HL-60/S4 treated with retinoic acid at 250 ng/mL for 4 days and 3 days (cell line): ENCODE data around the gene MYOM3.
"Not testable (repeated sequence)": the region's sequence is repeated elsewhere in the genome, so short reads cannot be mapped to it uniquely, and the experiment has no call there.

ENCODE experiments used
- in situ Hi-C: fragments of 300-500 bp; cut with MboI; formaldehyde crosslinking; loops from 2 replicates; pipeline ENCODE4 v1.7.0; 2022; ENCODE audit warnings: low sequenced_read_pairs

MYOM3 gene

GRCh38 chr1:24077278-24077978 lies 34.5 kb downstream of the MYOM3 start:
- in situ Hi-C loops, result no loop called here

- in situ Hi-C loops, result no loop called here
These were observed 36.0 kb downstream of the MYOM3 start for GRCh38 chr1:24075946-24076345.

- in situ Hi-C loops, result no loop called here
These were observed 36.4 kb downstream of the MYOM3 start for GRCh38 chr1:24075590-24075854.

- in situ Hi-C loops, result no loop called here
These were observed 36.9 kb downstream of the MYOM3 start for GRCh38 chr1:24074817-24075589.

GRCh38 chr1:24074196-24074595 lies 37.7 kb downstream of the MYOM3 start:
- in situ Hi-C loops, result no loop called here

GRCh38 chr1:24071941-24072340 lies 40.0 kb downstream of the MYOM3 start:
- in situ Hi-C loops, result no loop called here

- in situ Hi-C loops, result no loop called here
These were observed 41.0 kb downstream of the MYOM3 start for GRCh38 chr1:24070821-24071393.

GRCh38 chr1:24069817-24070216 lies 42.1 kb downstream of the MYOM3 start:
- in situ Hi-C loops, result no loop called here

GRCh38 chr1:24067978-24068377 lies 44.0 kb downstream of the MYOM3 start:
- in situ Hi-C loops, result no loop called here

- in situ Hi-C loops, result no loop called here
These were observed 46.6 kb downstream of the MYOM3 start for GRCh38 chr1:24065304-24065703.

DNA sequence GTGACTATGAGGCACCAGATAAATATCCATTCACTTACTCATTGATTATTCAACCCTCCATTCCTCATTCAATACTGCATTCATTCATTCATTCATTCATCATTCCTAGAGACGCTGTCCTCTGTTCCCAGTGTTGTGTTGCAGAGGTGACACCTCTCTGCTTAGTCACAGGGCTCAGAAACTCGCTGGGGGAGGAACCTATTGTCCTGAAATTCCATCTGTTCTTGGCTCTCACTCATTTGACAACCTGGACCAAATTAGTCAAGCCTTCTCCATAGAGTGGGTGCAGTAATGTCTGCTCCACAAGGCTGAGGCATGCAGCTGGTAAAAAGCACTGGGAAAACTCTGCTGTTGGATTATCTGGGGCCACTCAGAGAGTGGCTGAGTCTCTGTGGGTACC lies 49.7 kb downstream of the MYOM3 start:
- in situ Hi-C loops, result no loop called here

DNA sequence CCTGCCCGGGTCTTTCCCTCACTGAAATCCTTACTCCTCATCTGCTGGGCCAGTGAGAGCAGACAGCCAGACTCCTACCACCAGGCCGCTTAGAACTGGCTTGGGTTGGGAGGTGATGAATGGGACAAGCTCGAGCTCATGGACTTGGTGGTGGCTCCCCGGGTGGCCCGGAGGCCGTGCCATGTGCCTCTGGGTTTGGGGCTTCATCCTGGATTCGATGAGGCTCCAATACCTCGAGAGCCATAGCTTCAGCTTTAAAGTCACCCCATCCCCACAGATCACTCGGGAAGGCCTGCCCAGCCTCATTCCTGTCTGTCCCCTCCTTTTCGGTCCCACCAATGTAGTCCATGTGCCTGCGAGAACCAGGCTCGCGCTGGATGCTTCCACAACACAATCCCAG lies 51.5 kb downstream of the MYOM3 start:
- in situ Hi-C loops, result no loop called here

DNA sequence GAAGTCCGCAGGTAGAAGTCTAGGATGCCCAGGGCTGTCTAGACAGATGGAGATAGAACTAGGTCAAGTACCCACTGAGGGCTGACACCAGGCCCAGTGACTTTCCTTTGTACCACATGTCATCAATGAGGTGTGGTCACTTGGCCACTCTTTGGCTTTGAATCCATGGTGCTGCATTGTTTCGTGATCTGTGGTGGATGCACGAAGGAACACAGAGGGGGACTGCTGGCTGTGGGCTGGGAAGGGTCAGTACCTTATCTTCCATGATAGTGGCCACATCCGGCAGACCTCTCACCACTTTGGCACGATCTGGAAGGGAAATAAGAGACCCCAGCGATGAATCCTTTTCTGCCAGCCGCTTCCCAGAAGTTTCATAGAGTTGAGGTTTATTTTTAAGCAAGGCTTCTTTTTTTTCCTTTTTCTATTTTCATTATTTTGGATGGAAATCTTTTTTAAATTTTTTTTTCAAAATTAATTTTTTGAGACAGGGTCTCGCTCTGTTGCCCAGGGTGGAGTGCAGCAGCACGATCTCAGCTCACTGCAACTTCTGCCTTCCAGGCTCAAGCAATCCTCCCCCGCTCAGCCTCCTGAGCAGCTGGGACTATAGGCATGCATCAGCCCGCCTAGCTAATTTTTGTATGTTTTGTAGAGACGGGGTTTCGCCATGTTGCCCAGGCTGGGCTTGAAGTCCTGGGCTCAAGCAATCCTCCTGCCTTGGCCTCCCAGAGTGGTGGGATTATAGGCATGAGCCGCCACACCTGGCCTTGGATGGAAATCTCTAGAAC lies 53.1 kb downstream of the MYOM3 start:
- in situ Hi-C loops, result no loop called here

DNA sequence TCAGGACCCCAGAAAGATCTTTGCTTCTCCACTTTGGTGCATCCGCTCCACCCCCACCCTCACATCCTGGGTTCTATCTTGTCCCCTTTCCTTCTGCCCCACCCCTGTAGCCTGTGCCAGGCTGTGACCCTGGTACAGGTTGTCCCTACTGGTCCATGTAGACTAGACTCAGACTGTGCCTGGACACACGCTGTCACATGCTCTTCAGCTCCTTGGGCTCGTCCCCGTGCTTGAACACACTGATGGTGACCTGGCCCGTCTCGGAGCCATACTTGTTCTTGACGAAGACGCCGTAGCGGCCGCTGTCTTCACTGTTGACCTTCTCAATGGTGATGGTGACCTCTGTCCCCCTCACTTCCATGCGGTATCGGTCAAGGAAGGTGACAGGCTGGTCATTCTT lies 54.8 kb downstream of the MYOM3 start:
- in situ Hi-C loops, result no loop called here

DNA sequence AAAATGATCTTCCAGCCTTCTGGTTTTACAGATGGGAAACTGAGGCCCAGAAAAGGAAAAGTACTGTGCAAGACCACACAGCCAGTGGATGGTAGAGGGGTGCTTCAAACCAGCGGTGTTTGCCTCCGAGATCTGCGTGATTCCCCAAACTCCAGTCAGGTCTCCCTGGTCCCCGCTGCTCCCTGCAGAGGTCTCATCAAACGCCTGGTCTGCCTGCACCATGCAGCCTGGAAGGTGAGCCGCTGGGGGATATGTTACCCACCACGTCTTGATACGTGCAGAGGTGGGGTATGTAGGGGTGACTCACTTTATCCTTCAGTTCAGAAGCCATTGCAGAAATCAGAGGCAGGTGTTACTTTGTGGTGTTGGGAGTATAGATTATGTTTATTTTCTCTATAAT lies 56.3 kb downstream of the MYOM3 start:
- in situ Hi-C loops, result no loop called here

- in situ Hi-C loops, result no loop called here
These were observed 59.7 kb downstream of the MYOM3 start for GRCh38 chr1:24052220-24052619.

DNA sequence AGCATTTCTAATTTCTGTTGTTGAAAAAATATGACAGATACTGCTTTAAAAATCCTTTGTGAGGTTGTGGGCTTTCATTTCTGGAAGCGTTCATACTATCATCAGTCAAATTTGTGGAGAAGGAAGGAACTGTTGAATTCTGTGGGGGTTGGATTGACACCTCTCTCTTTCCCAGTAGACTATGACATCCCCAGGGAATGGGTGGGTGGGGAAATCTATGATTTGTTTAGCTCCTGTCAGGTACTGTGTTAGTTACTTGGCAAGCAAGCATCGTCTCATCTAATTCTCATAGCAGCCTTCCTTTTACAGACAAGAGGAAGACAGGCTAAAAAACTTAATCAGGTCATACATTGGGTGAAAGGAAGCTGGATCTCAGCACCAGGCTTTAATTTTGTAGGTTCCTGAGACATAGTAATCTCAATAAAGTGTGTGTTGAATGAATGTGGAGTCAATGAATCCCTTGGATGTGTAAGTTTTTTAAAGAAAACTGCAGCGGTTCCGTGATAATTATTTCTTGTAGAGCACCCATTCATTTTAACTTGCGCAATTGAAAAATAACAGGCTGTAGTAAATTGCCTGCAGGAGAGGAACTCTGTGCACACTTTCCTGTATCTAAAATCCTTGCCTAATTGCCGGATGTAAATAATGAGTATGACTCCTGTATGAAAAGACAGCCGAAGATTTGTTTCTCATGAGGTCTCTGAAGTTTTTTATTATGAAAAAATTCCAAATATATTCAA lies 60.6 kb downstream of the MYOM3 start:
- in situ Hi-C loops, result no loop called here

DNA sequence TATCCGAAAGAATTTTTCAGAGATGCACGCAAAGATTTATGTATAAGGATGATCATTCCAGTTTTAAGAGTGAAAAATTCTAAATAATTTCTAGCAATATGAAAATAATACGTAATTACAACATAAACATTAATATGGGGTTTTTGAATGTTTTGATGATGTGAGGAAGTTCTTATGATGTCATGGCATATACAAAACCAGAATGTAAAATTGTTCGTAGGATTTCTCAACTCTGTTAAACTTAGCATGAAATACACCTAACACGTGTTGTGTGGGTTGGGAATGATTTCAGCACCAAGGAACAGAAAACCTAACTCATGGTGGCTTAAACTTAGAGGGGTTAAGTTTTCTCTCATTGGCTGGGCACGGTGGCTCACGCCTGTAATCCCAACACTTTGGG lies 62.2 kb downstream of the MYOM3 start:
- in situ Hi-C loops, result no loop called here

GRCh38 chr1:24048894-24049293 lies 63.0 kb downstream of the MYOM3 start:
- in situ Hi-C loops, result not testable (repeated sequence)

- in situ Hi-C loops, result no loop called here
These were observed 63.6 kb downstream of the MYOM3 start for GRCh38 chr1:24048205-24048869.

GRCh38 chr1:24047110-24047477 lies 64.8 kb downstream of the MYOM3 start:
- in situ Hi-C loops, result no loop called here
